GM20000 (cell line): Measurements from ENCODE around the gene RAB42.

Experiments used
- DNase-seq: peaks from one replicate; pipeline ENCODE4 v3.0.0; 2012; ENCODE audit warnings: low spot score
- CTCF ChIP-seq: IDR thresholded peaks from 2 replicates; pipeline ENCODE4 v1.5.1; 2012; ENCODE audit warnings: mild to moderate bottlenecking, control low read depth; ENCODE audit errors: extremely low read depth, missing control alignments

The RAB42 gene

DNA sequence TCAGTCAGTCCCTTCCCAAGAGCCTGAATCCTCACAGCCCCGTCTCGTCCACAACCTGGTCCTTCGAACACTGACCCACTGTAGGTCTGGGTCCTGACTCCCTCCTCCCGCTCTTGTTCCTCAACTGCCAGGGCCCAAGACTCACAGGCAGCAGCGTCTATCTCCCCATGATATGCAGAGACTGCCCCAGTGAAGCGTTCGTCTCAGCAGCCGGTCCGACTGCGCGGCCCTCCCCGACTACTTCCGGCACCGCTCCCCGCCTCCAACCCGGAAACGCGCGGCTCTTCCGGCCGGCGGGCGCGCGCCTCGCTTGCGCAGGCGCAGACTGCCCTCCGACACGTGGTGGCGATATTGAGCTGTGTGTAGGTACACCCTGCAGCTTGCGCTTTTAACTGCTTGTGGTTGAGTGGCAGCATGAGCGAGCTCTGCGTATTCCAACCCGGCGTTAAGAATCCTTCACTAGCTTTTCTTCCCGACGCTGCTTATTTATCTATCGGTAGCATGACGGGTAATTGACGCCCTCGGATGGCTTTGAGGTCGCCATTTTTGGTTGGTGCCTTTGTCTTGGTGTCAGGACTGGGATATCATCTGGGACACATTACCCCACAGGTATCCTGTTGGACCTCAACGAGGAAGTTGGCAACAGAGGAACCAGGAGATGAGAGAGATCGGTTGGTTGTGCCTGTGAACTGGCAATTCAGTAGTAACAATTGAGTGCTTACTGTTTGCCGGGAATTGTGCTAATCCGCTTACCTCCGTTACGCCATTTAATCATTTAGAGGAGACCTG, 51.0 kb downstream of the RAB42 start, which contains the start of gene TAF12:
Gene TAF12, minus strand, starts transcription at position 221 of the 789 bp plus-strand sequence. CDS start 20,986 bp downstream, outside the sequence.
- DNase-seq = peak; percentile 87
- peak; percentile 38 for TF ChIP-seq CTCF

- no peak for DNase-seq
- no peak for TF ChIP-seq CTCF
Measured at GRCh38 chr1:28644494-28644893, 52.4 kb downstream of the RAB42 start.
